A673 (cell line): Measurements from ENCODE around the gene CHST9.

Experiments used
- EZH2 ChIP-seq: fragments of 200-600 bp; sonication (generic); IDR thresholded peaks from 2 replicates; pipeline ENCODE4 v1.6.1; 2017; ENCODE audit warnings: borderline replicate concordance, low read depth, mild to moderate bottlenecking, mixed read lengths, antibody characterized with exemption, low read length; ENCODE audit not compliant: poor library complexity, severe bottlenecking
- TF ChIP-seq, protein P1 (sequence below): fragments of 300-800, 200-600 bp; sonication (generic); conservative IDR thresholded peaks from 2 replicates; pipeline ENCODE4 v1.5.1; 2017; ENCODE audit warnings: low read depth, mild to moderate bottlenecking, antibody characterized with exemption, low read length, moderate library complexity, mixed read lengths

DNA sequence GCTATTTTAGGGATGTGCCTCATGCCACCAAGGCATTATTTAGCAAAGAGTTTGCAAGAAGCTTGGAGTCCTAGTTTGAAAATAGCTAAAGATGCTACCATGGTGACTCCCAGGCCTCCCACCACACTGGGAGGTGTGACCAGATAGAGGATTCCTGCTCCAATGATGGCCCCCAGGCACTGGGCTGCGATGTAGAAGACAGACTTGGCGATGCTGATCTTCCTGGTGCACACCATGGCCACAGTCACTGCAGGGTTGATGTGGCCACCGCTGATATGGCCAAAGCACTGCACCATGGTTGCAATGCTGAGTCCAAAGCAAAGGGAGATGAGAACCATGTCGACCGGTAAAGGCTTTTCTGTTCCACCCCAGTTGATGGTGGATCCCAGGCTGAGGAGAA is 323.0 kb downstream of the CHST9 start:
- TF ChIP-seq, protein P1, sequence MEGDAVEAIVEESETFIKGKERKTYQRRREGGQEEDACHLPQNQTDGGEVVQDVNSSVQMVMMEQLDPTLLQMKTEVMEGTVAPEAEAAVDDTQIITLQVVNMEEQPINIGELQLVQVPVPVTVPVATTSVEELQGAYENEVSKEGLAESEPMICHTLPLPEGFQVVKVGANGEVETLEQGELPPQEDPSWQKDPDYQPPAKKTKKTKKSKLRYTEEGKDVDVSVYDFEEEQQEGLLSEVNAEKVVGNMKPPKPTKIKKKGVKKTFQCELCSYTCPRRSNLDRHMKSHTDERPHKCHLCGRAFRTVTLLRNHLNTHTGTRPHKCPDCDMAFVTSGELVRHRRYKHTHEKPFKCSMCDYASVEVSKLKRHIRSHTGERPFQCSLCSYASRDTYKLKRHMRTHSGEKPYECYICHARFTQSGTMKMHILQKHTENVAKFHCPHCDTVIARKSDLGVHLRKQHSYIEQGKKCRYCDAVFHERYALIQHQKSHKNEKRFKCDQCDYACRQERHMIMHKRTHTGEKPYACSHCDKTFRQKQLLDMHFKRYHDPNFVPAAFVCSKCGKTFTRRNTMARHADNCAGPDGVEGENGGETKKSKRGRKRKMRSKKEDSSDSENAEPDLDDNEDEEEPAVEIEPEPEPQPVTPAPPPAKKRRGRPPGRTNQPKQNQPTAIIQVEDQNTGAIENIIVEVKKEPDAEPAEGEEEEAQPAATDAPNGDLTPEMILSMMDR: no peak
- TF ChIP-seq EZH2: no peak
